SK-N-SH (cell line): Measurements from ENCODE around the gene OR6C65. TPM values are rescaled to one million over a fixed set of nuclear protein-coding genes. Genes with fewer than 3 reads are reported as not detected.

ENCODE experiments used
- CTCF ChIA-PET: fragments of 300-600, 350-600 bp; formaldehyde crosslinking; extraction: SDS; loops from one replicate; lab custom pipeline; 2021; lab: Yijun Ruan, JAX
- POLR2A ChIA-PET: fragments of 350-600 bp; sonication (Branson Sonifier 250); formaldehyde crosslinking; extraction: SDS; loops from one replicate; lab custom pipeline; 2020; ENCODE audit warnings: antibody characterized with exemption, inconsistent platforms; lab: Yijun Ruan, JAX
- DNase-seq: peaks from one replicate; pipeline ENCODE4 v3.0.0; 2012
- H2AFZ ChIP-seq: fragments of 200-600 bp; sonication (generic); 2 replicates; pipeline ENCODE4 v1.8.1; 2016; ENCODE audit warnings: antibody characterized with exemption, mild to moderate bottlenecking, low read depth
- H3F3A ChIP-seq: fragments of 200-600 bp; sonication (generic); replicated peaks from 2 replicates; pipeline ENCODE3; 2016; ENCODE audit warnings: antibody characterized with exemption, mild to moderate bottlenecking; ENCODE audit not compliant: insufficient read depth
- H3K27ac ChIP-seq, 2 experiments: fragments of 200-500 bp in 1 of 2; fragments of 200-600 bp in 1 of 2; sonication (Bioruptor generic) in 1 of 2; sonication (generic), shearing (Covaris generic) in 1 of 2; 2 replicates each; pipeline versions ENCODE4 v1.5.1 to v1.6.1; 2014 to 2016; ENCODE audit warnings: low read depth in 2 of 2, inconsistent platforms in 1 of 2, low read length in 1 of 2, mild to moderate bottlenecking in 1 of 2, mixed read lengths in 1 of 2
- H3K27me3 ChIP-seq: fragments of 200-600 bp; sonication (generic), shearing (Covaris generic); 2 replicates; pipeline ENCODE4 v1.6.1; 2016; ENCODE audit warnings: mixed run types; ENCODE audit not compliant: insufficient read depth
- H3K36me3 ChIP-seq, 2 experiments: fragments of 200-500 bp in 1 of 2; fragments of 200-600 bp in 1 of 2; sonication (Bioruptor generic) in 1 of 2; sonication (generic) in 1 of 2; replicated peaks in 1 of 2; 2 replicates each; pipeline versions ENCODE3 to v1.5.1; 2014 to 2016; ENCODE audit warnings: low read length in 1 of 2, mild to moderate bottlenecking in 1 of 2; ENCODE audit not compliant: insufficient read depth in 2 of 2, control insufficient read depth in 1 of 2
- H3K4me1 ChIP-seq, 2 experiments: fragments of 200-500 bp in 1 of 2; fragments of 200-600 bp in 1 of 2; sonication (Bioruptor generic) in 1 of 2; sonication (generic), shearing (Covaris generic) in 1 of 2; 2 replicates each; pipeline versions ENCODE4 v1.5.1 to v1.6.1; 2014 to 2016; ENCODE audit warnings: low read depth in 1 of 2, low read length in 1 of 2, mixed run types in 1 of 2; ENCODE audit not compliant: insufficient read depth in 2 of 2, control insufficient read depth in 1 of 2
- H3K4me2 ChIP-seq: fragments of 200-600 bp; sonication (generic), shearing (Covaris generic); 2 replicates; pipeline ENCODE4 v1.6.1; 2017; ENCODE audit warnings: mixed run types
- H3K4me3 ChIP-seq, 2 experiments: fragments of 200-500 bp in 1 of 2; fragments of 200-600 bp in 1 of 2; sonication (Bioruptor generic) in 1 of 2; sonication (generic), shearing (Covaris generic) in 1 of 2; 2 replicates each; pipeline versions ENCODE4 v1.5.1 to v1.8.1; 2014 to 2016; ENCODE audit warnings: low read depth in 2 of 2, inconsistent platforms in 1 of 2, low read length in 1 of 2, mild to moderate bottlenecking in 1 of 2, mixed read lengths in 1 of 2, moderate library complexity in 1 of 2
- H3K79me2 ChIP-seq: fragments of 200-600 bp; sonication (generic); 2 replicates; pipeline ENCODE4 v1.8.1; 2017; ENCODE audit warnings: mild to moderate bottlenecking; ENCODE audit not compliant: insufficient read depth
- H3K9ac ChIP-seq: fragments of 200-600 bp; sonication (generic); 2 replicates; pipeline ENCODE4 v1.6.1; 2017; ENCODE audit warnings: mixed run types
- H3K9me2 ChIP-seq: fragments of 200-600 bp; sonication (generic); 2 replicates; pipeline ENCODE4 v1.6.1; 2017; ENCODE audit warnings: mixed run types
- H3K9me3 ChIP-seq: fragments of 200-600 bp; sonication (generic); 2 replicates; pipeline ENCODE4 v1.6.1; 2017; ENCODE audit warnings: mixed run types, mild to moderate bottlenecking, moderate library complexity
- H4K20me1 ChIP-seq: fragments of 200-600 bp; sonication (generic); 2 replicates; pipeline ENCODE4 v1.6.1; 2017; ENCODE audit warnings: mild to moderate bottlenecking, mixed run types; ENCODE audit not compliant: insufficient read depth
- ELF1 ChIP-seq: IDR thresholded peaks from 2 replicates; pipeline ENCODE4 v1.4.0; 2012
- EZH2phosphoT487 ChIP-seq: fragments of 200-600 bp; sonication (generic); IDR thresholded peaks from 2 replicates; pipeline ENCODE4 v1.6.1; 2017; ENCODE audit warnings: low read depth, mixed run types, mild to moderate bottlenecking, antibody characterized with exemption, moderate library complexity, borderline replicate concordance
- FOSL2 ChIP-seq: IDR thresholded peaks from 2 replicates; pipeline ENCODE4 v1.4.0; 2012; ENCODE audit warnings: low read depth, mild to moderate bottlenecking, moderate library complexity, borderline replicate concordance
- GATA2 ChIP-seq: sonication (generic); formaldehyde crosslinking; IDR thresholded peaks from 2 replicates; pipeline ENCODE4 v1.5.0; 2020; ENCODE audit warnings: mild to moderate bottlenecking, missing genetic modification reagents
- NRF1 ChIP-seq: IDR thresholded peaks from 2 replicates; pipeline ENCODE4 v1.6.1; 2012; ENCODE audit warnings: low read depth, mild to moderate bottlenecking, low read length
- POLR2AphosphoS5 ChIP-seq: IDR thresholded peaks from 2 replicates; pipeline ENCODE4 v1.6.1; 2012; ENCODE audit warnings: low read depth, low read length
- TCF12 ChIP-seq: IDR thresholded peaks from 2 replicates; pipeline ENCODE4 v1.4.0; 2012
- TEAD4 ChIP-seq: IDR thresholded peaks from 2 replicates; pipeline ENCODE4 v1.4.0; 2012; ENCODE audit warnings: mild to moderate bottlenecking, borderline replicate concordance; ENCODE audit not compliant: insufficient read depth
- WGBS: methylation state at CpG from one replicate; pipeline ENCODE4 v1.1.6; 2017; ENCODE audit warnings: low lambda C conversion rate; 5-methylcytosine and 5-hydroxymethylcytosine counted together
- polyA plus RNA-seq, 3 experiments: library from polyadenylated mRNA; depleted of rRNA; stranded (reverse); fragments of >200 nt; gene quantifications; 2 replicates each; pipeline ENCODE4 v1.2.3, GENCODE V29; 2012
- TF ChIP-seq, protein P1 (sequence below): IDR thresholded peaks from 2 replicates; pipeline ENCODE4; 2012
- TF ChIP-seq, protein P2 (sequence below): IDR thresholded peaks from 2 replicates; pipeline ENCODE4 v1.4.0; 2012; ENCODE audit warnings: low read depth, borderline replicate concordance
- TF ChIP-seq, protein P3 (sequence below): IDR thresholded peaks from 2 replicates; pipeline ENCODE4 v1.6.1; 2012; ENCODE audit warnings: mild to moderate bottlenecking, low read depth, low read length, moderate library complexity
- TF ChIP-seq, protein P4 (sequence below): fragments of 150-350 bp; IDR thresholded peaks from 2 replicates; pipeline ENCODE4 v1.6.1; 2017; ENCODE audit warnings: antibody characterized with exemption, low read length, low read depth, borderline replicate concordance

The OR6C65 gene
- polyA plus RNA-seq, 1 of the 3 experiments (the other 2 are of a cell fraction), result not detected

DNA sequence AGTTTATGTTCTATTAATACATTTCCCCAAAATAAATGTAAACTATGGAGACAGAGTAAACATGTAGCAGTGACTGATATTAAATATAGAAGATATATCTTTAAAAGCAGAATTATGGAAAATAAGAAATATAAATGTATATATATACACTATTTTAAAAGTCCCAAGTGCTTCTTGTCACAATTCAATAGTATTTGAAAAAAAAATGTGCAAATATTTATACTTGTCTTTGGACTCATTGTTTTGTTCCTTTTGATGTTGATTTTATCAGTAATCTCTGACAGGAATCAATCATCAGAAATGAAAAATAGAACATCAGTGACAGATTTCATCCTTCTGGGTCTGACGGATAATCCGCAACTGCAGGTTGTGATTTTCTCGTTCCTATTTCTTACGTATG, 25.6 kb downstream of the OR6C65 start, which contains the start of gene OR6C76:
Gene OR6C76 (plus strand): TSS at position 301 of the 400 bp plus-strand sequence. CDS start 0 bp downstream, at position 301.
- H3K27me3 ChIP-seq, result no peaks in the 10 kb centered on the region
- ChIA-PET POLR2A (no interaction called here), CTCF (no interaction called here)
- H4K20me1 ChIP-seq, result no peaks in the 10 kb centered on the region
- no peaks in the 10 kb centered on the region for H3K79me2 ChIP-seq
- no peaks in the 10 kb centered on the region for H3F3A ChIP-seq
- H3K9me2 ChIP-seq, result no peaks in the 10 kb centered on the region
- no peak within 1 kb of the TSS for H3K4me2 ChIP-seq
- H3K36me3 ChIP-seq, result no peaks in the 10 kb centered on the region
- H3K9me3 ChIP-seq, result no peaks in the 10 kb centered on the region
- no peak within 1 kb of the TSS for H3K27ac ChIP-seq
- DNase-seq, result no peak
- TF ChIP-seq, protein P1, sequence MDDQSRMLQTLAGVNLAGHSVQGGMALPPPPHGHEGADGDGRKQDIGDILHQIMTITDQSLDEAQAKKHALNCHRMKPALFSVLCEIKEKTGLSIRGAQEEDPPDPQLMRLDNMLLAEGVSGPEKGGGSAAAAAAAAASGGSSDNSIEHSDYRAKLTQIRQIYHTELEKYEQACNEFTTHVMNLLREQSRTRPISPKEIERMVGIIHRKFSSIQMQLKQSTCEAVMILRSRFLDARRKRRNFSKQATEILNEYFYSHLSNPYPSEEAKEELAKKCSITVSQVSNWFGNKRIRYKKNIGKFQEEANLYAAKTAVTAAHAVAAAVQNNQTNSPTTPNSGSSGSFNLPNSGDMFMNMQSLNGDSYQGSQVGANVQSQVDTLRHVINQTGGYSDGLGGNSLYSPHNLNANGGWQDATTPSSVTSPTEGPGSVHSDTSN, result no peak
- TF ChIP-seq, protein P2, sequence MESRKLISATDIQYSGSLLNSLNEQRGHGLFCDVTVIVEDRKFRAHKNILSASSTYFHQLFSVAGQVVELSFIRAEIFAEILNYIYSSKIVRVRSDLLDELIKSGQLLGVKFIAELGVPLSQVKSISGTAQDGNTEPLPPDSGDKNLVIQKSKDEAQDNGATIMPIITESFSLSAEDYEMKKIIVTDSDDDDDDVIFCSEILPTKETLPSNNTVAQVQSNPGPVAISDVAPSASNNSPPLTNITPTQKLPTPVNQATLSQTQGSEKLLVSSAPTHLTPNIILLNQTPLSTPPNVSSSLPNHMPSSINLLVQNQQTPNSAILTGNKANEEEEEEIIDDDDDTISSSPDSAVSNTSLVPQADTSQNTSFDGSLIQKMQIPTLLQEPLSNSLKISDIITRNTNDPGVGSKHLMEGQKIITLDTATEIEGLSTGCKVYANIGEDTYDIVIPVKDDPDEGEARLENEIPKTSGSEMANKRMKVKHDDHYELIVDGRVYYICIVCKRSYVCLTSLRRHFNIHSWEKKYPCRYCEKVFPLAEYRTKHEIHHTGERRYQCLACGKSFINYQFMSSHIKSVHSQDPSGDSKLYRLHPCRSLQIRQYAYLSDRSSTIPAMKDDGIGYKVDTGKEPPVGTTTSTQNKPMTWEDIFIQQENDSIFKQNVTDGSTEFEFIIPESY, result no peak
- TF ChIP-seq TCF12 (no peak), POLR2AphosphoS5 (no peak), ELF1 (no peak), TEAD4 (no peak), FOSL2 (no peak), NRF1 (no peak), EZH2phosphoT487 (no peak), GATA2 (no peak)
- TF ChIP-seq, protein P3, sequence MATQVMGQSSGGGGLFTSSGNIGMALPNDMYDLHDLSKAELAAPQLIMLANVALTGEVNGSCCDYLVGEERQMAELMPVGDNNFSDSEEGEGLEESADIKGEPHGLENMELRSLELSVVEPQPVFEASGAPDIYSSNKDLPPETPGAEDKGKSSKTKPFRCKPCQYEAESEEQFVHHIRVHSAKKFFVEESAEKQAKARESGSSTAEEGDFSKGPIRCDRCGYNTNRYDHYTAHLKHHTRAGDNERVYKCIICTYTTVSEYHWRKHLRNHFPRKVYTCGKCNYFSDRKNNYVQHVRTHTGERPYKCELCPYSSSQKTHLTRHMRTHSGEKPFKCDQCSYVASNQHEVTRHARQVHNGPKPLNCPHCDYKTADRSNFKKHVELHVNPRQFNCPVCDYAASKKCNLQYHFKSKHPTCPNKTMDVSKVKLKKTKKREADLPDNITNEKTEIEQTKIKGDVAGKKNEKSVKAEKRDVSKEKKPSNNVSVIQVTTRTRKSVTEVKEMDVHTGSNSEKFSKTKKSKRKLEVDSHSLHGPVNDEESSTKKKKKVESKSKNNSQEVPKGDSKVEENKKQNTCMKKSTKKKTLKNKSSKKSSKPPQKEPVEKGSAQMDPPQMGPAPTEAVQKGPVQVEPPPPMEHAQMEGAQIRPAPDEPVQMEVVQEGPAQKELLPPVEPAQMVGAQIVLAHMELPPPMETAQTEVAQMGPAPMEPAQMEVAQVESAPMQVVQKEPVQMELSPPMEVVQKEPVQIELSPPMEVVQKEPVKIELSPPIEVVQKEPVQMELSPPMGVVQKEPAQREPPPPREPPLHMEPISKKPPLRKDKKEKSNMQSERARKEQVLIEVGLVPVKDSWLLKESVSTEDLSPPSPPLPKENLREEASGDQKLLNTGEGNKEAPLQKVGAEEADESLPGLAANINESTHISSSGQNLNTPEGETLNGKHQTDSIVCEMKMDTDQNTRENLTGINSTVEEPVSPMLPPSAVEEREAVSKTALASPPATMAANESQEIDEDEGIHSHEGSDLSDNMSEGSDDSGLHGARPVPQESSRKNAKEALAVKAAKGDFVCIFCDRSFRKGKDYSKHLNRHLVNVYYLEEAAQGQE, result no peak
- TF ChIP-seq, protein P4, sequence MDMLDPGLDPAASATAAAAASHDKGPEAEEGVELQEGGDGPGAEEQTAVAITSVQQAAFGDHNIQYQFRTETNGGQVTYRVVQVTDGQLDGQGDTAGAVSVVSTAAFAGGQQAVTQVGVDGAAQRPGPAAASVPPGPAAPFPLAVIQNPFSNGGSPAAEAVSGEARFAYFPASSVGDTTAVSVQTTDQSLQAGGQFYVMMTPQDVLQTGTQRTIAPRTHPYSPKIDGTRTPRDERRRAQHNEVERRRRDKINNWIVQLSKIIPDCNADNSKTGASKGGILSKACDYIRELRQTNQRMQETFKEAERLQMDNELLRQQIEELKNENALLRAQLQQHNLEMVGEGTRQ, result no peak
- TF ChIP-seq, all 33 proteins: peak for 0
- Histone ChIP-seq H3K4me3 (no peak within 1 kb of the TSS), H3K9ac (no peak within 1 kb of the TSS), H3K4me1 (no peaks in the 10 kb centered on the region), H2AFZ (no peak within 1 kb of the TSS)
- 47% methylated on average over 4 of the region's 4 CpGs for WGBS
